Activated gamma-delta T cell treated with Interleukin-2 at 50 U/mL for 16 hours (primary cell): ENCODE measurements around the gene MACROD1.
"Not testable (repeated sequence)": the region's sequence is repeated elsewhere in the genome, so short reads cannot be mapped to it uniquely, and the experiment has no call there.

Source experiments
- DNase-seq: peaks from one replicate; pipeline ENCODE4 v3.0.0-alpha.2; 2020

Gene MACROD1

GRCh38 chr11:64052938-64053622, 112.8 kb downstream of the MACROD1 start:
- DNase-seq = no peak

- no peak for DNase-seq
Observed at GRCh38 chr11:64052436-64052835, 113.5 kb downstream of the MACROD1 start.

GRCh38 chr11:64051297-64051696, 114.6 kb downstream of the MACROD1 start:
- no peak for DNase-seq

- no peak for DNase-seq
Observed at GRCh38 chr11:64049509-64049908, 116.4 kb downstream of the MACROD1 start.

GRCh38 chr11:64048042-64048854, 117.7 kb downstream of the MACROD1 start:
- no peak for DNase-seq

- not testable (repeated sequence) for DNase-seq
Observed at GRCh38 chr11:64047373-64047772, 118.5 kb downstream of the MACROD1 start.

GRCh38 chr11:64045700-64046099, 120.2 kb downstream of the MACROD1 start:
- DNase-seq = no peak

GRCh38 chr11:64044730-64045393, 121.1 kb downstream of the MACROD1 start:
- no peak for DNase-seq

GRCh38 chr11:64043545-64043944, 122.4 kb downstream of the MACROD1 start:
- DNase-seq = no peak

- no peak for DNase-seq
Observed at GRCh38 chr11:64042301-64042700, 123.6 kb downstream of the MACROD1 start.

GRCh38 chr11:64041846-64042245, 124.1 kb downstream of the MACROD1 start:
- DNase-seq = no peak

GRCh38 chr11:64040684-64041322, 125.1 kb downstream of the MACROD1 start:
- no peak for DNase-seq

- DNase-seq = no peak
Observed at GRCh38 chr11:64039012-64039665, 126.8 kb downstream of the MACROD1 start.

- DNase-seq = no peak
Observed at GRCh38 chr11:64038500-64038899, 127.4 kb downstream of the MACROD1 start.

- DNase-seq = no peak
Observed at GRCh38 chr11:64037027-64037634, 128.8 kb downstream of the MACROD1 start.

- DNase-seq = no peak
Observed at GRCh38 chr11:64036087-64037026, 129.6 kb downstream of the MACROD1 start.

GRCh38 chr11:64035576-64035975, 130.3 kb downstream of the MACROD1 start, which contains the start of gene FLRT1:
TSS of gene FLRT1 (plus strand) at chr11:64035931. CDS start at chr11:64116268, 80,337 bp downstream.
- DNase-seq = no peak

GRCh38 chr11:64035081-64035524, 130.8 kb downstream of the MACROD1 start:
- no peak for DNase-seq

GRCh38 chr11:64034411-64034811, 131.5 kb downstream of the MACROD1 start:
- DNase-seq = no peak

GRCh38 chr11:64032050-64032449, 133.9 kb downstream of the MACROD1 start:
- DNase-seq = no peak

GRCh38 chr11:64031001-64031400, 134.9 kb downstream of the MACROD1 start:
- DNase-seq = no peak
